SHP77 treated with DMSO at 0.1 percent for 48 hours (cell line): ENCODE measurements around the gene GUCY1A2.

Experiments
- DNase-seq: peaks from one replicate; lab custom pipeline; 2025; lab: John Stamatoyannopoulos, UW

The GUCY1A2 gene

DNA sequence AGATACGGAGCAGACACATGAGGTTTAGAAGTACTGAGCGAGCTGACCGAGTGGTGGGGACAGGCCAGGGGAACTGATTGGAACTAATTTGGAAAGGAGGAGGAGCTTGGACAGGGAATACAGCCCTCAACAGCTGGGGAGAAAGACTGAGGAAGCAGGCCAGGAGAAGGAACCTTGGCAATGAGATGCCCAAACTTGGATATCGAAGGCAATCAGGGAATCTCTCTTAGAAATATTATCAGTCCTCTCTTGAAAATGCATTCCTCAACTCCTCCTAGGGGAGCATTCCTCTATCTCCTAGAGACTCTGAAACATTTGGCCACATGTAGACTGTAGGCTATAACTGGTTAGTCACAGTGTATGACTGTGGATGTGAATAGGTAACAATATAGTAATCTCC is 284.6 kb downstream of the GUCY1A2 start:
- no peak for DNase-seq

- no peak for DNase-seq
Observed at GRCh38 chr11:106728859-106729258, 289.4 kb downstream of the GUCY1A2 start.

- no peak for DNase-seq
Observed at GRCh38 chr11:106728379-106728778, 289.9 kb downstream of the GUCY1A2 start.

GRCh38 chr11:106727256-106727655 is 291.0 kb downstream of the GUCY1A2 start:
- DNase-seq, result no peak

GRCh38 chr11:106724293-106724892 is 293.9 kb downstream of the GUCY1A2 start:
- DNase-seq, result peak; percentile 84

GRCh38 chr11:106723071-106723470 is 295.2 kb downstream of the GUCY1A2 start:
- DNase-seq, result no peak

DNA sequence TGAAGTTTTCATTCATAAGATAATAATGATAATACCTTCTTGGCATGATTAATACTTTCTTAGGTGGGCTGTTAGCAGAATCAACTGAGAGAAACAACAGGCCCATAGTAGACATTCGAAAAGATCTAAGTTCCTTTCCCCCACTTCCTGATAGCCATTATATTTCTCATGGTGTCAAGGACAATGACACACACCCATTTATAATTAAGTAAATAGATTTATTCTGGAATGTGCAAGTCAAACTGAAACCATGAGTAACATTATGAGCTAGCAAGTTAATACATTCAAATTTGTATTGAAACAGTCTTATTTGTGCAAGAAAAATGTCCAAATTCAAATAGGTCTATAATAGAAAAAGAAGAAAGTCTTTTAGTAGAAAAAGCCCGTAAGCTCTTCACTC is 301.1 kb downstream of the GUCY1A2 start:
- no peak for DNase-seq

DNA sequence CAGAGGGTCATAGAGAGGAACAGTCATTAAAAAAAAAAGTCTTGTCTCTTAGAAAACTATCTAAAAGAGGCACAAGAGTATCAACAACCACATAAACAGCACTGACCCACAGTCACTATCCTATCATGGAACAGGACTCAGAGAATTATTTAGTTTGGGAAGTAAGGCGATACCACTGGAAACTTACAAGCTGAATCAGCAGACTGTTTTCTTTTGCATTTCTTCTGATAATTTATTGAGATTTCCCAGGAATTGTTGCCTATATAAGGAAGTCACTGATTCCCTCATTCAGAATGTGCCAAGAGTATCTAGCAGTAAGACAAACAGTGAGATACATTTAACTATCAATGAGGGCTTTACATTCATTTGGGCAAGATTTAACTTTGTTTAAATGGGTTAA is 304.1 kb downstream of the GUCY1A2 start:
- no peak for DNase-seq

DNA sequence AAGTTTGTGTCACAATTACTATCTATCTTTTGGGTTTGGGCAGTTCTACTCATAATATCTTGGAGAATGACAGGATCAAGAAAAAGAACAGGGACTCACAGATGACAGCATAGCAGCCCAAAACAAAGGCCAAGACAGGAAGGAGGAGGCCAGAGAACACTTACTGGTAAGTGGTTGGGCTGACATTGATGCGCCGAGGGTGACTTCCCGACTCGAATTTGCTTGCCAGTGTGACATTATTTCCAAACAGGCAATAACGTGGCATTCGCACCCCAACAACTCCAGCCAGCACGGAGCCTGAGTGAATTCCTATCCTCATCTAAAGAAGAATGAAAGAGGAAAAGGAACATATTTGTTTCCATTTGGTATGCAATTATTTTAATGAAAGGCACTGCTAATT is 309.9 kb downstream of the GUCY1A2 start:
- no peak for DNase-seq

- DNase-seq, result no peak
Observed at GRCh38 chr11:106706355-106706754, 311.9 kb downstream of the GUCY1A2 start.

GRCh38 chr11:106702805-106703204 is 315.5 kb downstream of the GUCY1A2 start:
- no peak for DNase-seq

DNA sequence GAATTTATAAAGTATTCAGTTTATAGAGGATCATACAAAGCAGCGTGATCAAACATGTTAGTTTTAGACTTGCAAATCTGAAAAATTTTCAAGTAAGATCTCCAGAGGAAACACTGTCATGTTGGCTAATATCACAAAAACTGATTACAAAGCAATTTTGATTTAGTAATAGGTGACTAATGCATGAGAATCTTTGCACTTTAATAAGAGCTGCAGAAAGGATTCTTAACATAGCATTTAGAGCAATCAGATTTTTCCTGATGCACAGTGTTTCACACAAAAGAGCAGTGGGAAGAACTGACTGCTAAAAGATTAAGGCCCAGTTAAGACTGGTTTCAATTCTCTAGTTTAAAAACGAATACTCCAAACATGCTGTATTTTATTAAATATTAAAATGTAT is 321.2 kb downstream of the GUCY1A2 start:
- DNase-seq, result no peak

- no peak for DNase-seq
Observed at GRCh38 chr11:106695506-106695905, 322.8 kb downstream of the GUCY1A2 start.

DNA sequence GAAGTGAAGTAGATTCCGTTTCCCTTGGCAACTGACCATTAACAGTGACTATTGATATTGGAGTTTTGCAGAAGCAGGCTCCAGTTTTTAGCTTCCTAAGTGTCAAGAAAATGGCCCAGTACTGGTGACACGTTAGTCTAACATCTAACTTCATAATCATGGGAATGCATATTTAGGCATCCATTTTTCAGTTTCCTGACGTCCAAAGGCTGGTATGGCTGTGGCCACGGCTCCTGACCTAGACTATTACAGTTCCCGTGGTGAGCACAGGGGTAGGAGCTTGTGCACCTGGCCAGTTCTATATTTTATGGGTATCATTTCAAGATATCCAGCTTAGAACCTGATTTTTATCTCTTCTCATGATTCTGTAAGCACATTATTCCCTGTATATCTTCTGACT is 323.8 kb downstream of the GUCY1A2 start:
- no peak for DNase-seq

DNA sequence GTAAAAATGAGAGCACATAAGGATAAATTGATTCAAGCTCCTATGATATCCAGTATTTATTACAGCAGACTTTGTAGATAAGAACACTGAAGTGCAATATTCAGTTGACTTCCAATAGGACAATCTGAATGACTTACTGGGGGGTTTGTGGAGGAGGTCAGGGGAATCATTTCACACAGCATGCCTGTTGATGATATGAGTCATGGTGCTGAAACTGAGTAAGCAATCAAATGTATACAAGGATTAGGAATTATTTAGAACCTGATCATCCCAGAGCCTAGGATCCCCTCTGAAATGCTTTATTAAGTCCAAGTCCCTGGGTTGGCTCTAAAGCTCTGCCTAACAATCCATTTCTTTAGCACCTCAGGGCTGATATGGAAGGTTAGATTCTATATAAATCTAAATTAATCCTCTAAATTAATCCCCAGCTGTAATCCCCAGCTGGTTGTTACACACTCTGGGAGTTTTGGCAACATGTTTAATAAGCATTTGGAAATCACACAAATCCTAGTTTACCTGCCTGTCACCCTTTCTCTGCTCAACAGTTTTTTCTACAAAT is 326.4 kb downstream of the GUCY1A2 start:
- no peak for DNase-seq

- DNase-seq, result no peak
Observed at GRCh38 chr11:106690923-106691322, 327.4 kb downstream of the GUCY1A2 start.

- DNase-seq, result no peak
Observed at GRCh38 chr11:106684944-106685343, 333.3 kb downstream of the GUCY1A2 start.

GRCh38 chr11:106683435-106683834 is 334.8 kb downstream of the GUCY1A2 start:
- no peak for DNase-seq

GRCh38 chr11:106681435-106681834 is 336.8 kb downstream of the GUCY1A2 start:
- DNase-seq, result no peak

DNA sequence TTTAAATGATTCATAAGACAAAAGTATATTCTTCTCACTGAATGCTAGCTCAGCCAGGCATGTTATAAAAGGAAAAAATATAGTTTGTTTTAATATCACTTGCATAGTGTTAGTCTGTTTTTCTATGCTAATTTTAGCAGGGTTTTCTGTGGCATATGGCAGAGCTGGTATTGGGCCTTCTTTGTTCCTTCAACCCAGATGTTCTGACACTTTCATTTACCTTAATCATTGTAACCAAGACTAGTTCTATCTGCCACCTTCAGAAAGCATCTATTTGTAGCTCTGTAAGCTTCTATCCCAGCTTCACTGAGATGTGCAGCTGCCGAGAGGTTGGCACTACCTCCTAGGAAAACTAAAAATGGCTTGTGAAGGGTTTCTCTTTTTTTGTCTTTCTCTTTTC is 338.7 kb downstream of the GUCY1A2 start:
- no peak for DNase-seq

DNA sequence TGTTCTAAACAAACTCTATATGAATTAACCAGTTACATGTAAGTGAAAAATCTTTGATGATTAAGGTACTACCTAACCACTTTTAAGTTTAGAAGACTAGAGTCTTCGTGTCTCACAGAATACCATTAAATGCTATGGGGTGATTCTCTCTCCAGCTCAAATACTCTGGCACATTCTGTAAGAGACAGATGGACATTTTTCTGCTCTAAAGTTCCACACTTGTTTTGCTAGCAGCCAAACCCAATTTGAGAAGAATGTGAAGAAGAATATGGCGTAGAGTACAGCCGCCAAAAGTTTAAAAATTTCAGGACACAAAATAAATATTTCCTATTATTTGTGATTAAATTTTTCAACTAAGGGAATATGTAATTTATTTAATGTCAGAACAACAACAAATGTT is 339.1 kb downstream of the GUCY1A2 start:
- no peak for DNase-seq

DNA sequence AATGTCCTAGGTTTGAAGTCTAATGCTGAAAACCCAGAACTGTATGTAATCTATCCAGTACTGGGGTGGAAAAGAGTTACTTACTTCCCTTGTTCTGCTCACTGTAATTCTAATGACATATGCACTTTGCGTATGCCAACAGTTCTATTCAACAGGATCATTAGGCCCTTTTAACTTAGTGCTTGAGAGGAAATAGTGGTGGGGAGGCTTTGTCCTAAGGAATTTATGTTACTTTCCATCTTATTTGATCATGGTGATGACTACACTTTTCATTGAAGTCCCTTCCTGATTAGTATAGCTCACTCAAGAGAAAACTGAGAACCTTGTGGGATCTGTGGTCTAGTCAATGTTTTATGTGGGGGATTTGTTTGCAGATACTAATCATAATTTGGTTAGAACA is 348.2 kb downstream of the GUCY1A2 start:
- no peak for DNase-seq

- DNase-seq, result no peak
Observed at GRCh38 chr11:106668147-106668546, 350.1 kb downstream of the GUCY1A2 start.

DNA sequence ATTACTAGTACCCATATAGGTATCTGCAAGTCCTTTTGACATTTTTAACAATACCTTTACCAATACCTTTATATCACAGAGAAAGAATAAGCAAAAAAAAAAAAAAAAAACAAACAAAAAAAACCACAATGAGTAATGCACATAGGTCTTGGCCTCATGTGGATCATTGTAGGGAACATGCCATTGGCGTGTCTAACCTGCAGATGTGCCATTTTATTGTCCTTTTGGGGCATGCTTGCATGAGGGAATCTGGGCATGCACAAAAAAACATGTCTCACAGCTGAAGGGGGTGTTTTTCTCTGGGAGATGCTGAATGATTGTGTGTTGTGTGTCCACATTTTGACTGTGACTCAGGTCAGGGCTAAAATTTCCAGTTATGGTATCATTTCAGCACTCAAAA is 361.6 kb downstream of the GUCY1A2 start:
- DNase-seq, result no peak
